ENCODE measurements around the gene TOX3.

TOX3 gene

DNA sequence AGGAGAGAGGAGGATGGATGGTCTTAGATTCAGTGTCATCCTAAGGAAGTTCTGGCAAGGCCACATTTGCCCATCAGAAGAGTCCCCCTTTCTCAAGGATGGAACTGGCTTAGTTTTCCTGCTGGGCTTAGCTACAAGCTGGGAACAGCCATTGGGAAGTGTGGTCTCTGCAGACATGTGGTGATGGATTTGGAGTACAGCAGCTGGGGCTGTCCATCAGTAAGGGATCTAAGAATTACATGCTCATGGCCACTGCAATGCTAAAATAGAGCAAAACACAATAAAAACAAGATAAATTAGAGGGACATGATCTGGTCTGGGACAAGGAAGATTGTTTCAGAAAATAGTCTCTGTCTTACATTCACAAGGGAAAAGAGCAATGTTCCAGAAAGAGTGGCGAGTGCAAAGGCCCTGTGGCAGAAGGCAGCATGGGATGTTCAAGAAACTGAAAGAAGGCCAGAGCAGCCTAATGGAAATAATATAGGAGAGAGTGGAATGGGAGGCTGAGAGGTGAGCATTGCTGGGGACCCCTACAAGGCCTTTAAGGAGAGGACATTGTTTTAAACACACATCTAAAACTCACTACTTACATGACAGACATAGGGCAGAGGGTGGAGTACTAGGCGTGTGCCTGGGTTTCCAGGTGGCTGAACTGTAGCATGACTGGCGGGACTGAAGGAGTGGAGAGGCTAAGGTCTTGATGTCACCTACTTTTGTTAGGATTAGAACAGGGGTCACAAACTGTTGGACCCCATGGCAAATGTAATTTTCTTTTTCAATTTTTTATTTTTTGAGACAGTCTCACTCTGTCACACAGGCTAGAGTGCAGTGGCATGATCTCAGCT lies 17.0 kb upstream of the TOX3 start:
- DNase-seq, result no peak

DNA sequence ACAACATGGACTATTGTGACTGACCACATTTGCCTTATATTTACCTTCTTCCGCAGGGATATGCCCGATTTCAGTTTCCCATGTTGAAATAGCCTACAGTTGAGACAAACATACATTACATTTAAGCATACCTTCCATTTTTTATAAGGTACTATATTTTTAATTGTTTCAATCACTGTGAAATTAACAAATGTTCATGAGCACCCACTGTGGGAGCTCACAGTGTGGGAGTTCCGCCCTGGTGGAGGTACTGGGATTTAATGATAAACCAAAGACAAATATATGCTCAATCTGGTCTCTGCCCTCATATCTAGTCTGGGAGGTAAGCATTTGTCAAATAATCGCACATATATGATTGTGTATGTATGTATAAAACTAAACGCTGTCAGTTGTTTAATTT lies 15.8 kb upstream of the TOX3 start:
- no peak for DNase-seq

DNA sequence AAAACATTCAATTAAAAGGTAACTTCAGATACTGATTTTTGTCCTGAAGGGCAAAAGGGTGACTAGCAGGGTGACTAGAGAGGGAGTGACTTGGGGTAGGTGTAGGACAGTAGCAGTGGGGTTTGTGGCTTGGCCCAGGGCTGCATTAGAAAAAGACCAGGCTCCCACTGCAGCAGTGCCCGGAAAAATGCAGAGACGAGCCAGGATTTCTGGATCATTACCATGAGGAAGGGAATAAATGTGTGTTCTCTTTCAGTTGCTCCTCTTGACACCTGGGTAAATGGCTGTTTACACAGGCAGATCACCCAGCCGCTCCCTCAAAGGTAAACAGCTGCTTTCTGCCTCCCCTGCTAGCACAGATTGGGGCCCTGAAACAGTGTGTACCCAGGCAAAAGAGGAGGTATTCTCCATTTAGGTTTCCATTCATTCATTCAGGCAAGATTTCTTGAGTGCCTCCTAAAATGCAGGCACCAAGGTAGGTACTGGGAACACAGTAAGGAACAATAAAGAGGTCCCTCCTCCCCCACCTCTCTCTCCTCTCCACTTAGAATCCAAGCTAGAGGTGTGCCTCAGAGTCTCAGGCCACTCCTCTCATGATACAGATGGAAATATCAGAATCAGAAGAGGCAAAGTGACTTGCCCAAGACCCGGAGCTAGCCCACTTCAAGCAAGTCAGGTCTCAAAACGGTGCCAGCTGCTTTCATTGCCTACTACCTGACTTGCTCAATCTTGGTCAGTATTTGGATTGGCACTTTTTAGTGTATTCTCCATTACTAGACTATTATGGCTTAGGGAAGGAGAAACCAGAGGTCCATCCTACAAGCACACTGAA lies 15.2 kb upstream of the TOX3 start:
- DNase-seq, result peak; percentile 86

DNA sequence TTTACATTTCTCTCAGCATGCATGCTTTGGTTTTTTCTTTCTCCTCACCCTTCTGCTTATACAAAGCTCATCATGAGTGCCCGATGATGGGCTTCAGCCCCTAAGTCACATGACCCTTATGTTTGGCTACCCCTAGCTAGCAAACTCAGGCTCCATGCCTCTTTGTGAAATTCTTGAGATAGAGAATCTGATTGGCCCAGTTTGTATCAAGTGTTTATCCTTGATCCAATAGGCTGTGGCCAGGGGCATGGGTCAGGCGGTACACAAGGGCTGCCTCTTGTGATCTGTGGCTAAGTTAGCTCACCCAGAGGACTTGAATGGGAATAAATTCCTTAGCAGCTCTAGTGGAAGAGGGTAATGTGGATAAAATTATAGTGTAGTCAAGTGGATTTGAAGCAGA lies 11.5 kb upstream of the TOX3 start:
- DNase-seq, result no peak

DNA sequence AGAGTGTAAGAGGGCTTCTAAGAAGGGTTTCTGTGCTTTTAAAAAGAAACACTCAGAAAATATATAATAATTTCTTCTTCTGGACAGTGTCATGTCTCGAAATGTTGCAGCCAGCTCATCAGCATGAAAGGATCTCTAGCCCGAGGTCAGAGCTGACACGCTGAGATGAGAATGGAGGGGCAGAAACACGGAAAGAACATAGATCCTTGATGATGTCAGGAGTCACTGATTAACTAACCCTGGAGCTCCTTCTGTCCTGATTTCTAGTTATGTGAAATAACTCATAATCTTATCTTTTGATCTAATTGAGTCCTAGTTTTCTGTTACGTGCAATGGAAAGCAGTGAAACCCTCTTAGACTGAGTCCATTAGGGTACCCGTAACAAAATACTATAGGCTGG lies 10.3 kb upstream of the TOX3 start:
- DNase-seq, result no peak

DNA sequence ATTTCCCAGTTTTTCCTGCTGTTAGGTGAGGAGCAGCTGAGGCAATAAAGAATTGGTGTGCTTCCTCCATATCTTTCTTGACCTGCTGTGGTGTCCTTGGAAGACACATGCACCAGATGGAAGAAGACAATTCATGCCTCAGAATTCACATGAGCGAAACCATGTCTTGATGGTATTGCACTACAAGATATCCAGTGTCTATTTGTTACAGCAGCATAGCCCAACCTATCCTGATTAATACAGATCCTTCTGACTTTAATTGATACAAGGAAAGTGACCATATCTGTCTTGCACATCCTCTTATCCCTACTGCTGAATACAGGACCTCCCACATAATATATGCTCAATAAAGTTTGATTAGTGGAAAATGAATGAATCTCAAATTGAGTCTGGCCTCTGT lies 9.1 kb upstream of the TOX3 start:
- no peak for DNase-seq

DNA sequence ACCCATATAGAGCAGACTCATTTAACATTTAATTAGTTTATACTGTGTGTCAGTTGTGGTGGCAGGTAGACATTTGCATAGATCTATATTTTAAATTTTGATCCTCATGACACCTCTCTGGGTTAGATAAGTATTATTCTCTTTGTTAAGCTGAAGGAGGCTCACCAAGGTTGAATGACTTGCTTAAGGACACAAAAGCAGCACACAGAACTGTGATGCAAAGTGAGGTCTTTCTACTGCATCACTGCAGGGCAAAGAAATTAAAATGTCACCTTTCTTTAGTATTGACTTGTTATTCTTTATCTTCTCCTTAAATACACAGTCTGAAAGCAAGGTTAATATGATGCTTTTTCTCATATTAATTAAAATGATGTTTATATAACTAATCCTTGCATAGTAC lies 8.6 kb upstream of the TOX3 start:
- DNase-seq, result no peak

DNA sequence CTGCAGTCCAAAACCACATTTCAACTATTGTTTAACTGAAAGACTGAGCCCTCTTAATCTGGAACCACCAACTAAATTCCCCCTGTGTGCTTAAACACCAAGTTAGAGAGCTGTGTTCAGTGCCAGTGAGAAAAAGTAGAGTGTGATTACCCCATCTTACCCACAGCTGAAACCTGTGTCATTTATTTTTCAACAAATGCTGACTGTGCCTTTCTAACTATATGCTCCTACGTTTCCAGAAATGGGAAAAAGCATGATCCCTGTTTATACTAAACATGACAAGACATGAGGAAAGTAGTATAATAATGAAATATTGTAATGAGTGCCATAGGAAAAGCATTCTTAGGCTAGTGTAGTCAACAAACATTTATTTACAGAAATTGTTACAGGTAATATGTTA lies 7.4 kb upstream of the TOX3 start:
- DNase-seq, result no peak

DNA sequence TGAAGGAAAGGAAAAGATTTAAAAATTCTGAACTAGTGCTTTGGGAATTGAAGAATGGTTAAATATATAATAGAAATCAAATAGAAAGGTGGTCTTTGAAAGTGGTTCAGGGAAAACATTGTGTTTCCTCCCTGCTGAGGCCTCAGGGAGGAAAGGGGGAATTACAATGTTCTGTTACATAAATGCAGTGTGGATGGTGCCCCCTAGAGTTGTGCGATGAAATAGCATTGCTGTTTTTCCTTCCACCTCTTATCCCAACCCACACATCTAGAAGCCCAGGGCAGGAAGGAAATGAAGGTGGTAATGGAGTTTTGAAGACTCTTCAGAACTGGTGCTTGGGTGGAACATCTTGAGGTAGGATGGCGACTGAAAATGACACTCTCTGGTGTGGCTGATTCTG lies 6.4 kb upstream of the TOX3 start:
- DNase-seq, result no peak

DNA sequence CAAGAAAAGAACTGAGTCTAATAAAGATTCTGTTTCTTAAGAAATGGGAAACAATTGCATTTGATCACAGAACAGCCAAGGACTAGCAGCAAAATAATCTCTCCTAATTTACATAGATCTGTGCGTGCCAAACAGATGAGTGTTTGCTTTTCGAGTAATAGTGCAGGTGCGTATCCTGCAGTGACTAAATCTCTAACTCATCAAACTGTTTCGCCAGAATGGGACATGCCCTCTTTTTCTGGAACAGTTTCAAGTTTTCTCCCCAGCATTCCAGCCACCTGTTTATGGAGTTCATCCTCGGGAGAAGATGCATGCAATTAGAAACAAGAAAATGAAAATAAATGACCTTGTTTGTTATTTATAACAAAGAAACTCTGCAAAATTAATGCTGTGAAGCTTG lies 5.7 kb upstream of the TOX3 start:
- peak; percentile 94 for DNase-seq

DNA sequence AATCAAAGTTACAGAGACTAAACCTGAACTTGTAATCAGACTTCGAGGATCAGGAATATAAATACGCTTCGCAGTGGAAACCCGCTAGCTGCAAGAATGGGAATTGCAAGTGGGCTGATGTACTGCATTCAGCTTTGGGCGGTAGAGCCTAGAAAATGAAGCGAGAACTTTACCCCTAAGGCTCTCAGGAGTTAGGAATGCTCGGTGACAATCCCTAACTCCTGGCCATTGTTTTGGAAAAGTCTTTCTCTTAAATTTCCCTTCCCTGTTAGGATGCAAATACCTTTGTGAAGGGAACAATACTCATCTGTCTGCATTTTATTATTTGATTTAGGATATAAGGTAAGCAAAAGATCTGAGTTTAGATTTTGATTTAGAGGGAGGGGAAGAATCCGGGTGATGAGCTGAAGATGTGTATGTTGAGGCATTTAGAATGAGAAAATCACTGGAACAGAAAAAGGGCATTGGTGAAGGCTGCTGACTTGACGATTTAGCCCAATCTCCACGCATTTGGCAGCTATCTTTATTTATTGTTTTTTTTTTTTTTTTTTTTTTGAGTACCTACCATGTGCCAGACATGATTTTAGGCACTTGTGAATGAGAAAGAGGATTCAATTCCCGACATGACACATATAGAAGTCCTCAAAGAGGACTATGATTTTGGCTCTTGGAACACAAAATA lies 2.2 kb upstream of the TOX3 start:
- no peak for DNase-seq

DNA sequence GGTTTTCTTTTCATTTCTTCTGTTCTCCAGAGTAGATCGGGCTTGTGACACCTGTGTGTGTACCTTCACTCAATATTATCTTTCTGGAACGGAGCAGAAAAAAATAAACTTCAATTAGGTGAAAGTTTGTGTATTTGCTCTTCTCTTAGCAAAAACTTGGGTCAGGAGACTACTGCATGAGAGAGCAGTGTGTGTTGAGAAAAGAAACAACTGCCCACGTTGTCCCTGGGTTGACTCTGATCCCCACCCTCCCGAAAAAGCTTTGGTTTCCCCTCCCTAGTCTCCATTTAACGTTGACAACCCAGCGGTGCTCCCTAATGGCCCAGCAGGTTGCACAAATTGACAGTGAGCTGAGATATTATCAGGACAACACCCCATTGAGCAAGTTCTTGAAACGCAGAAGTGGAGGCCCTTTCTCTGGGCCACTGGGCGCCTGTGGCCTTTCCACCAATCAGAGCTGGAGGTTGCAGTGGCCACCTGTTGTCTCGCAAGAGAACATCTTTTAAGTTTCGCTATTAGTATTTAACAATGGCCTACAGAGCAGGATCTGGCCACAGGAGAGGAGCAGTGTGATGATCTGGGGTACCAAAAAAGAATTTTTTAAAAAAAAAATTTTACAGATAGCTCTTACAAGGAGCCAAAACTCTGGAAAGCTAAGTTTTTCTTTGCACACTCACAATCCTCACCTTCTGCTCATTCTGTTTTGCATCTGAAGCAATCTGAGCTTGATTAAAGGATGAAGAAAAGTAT lies 1.5 kb upstream of the TOX3 start:
- no peak for DNase-seq

DNA sequence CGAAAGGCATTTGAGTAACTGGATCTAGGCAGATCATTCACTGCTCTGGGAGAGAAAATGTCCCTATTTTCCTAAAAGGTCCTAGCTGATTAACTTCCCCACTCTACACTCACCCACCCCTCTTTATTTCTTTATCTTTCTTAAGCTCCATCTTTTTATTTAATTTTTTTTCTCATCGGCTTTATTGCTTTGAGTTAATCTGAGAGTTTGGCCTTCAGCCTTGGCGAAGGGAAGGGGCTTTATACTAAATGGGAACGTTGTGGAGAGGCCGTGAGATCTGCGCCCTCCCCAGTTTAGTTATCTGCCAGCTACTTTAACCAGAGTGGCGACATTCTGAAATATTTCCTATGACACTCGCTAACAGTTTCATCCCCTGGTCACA lies 882 bp upstream of the TOX3 start:
- DNase-seq, result no peak

DNA sequence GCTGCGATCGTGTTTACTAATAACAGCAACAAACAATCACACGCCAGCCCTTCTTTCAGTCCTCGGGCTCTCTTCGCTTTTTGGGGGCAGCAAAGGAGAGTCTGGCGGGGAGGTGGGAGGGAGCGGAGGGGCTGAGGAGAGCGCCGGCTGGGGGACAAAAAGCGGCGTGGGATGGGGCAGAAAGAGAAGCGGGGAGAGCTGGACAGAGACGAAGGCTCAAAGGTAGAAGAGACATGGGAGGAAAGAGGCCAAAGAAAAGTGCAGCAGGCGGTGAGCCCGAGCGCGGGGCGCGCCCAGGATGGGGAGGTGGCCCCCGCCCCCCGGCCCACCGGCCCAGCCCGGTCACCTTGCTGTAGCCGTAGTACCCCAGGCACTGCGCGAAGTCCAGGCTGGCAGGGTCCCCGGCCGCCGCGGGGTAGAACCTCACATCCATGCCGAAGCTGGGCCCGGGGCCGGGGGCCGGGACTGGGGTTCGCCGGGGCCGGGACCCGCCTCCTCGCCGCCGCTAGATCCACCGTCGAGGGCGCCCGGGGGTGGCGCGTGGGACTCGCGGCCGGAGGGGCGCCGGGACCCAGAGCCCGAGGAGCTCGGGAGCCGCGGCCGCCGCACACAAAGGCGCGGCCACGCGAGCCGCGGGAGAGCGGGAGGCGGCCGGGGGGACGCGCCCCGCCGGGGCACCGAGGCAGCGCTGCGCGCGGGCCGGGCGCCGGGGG lies 496 bp downstream of the TOX3 start:
- no peak for DNase-seq

DNA sequence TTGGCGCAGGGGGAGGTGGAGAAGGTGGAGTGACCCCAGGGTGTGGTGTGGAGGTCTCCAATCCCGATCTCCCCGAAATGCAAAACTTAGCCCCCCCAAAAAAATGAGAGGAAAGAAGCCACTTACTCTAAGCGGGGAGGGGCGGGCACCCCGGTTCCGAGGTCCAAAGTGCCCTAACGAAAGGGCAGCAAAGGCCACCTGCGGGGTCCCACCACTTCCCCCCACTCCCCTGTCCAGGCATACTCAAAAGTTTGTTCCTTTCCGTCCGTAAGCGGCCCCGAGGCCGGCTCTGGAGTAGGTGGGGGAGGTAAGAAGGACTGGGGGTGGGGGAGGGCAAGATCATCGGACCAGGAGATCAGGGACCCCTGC lies 1.1 kb downstream of the TOX3 start:
- DNase-seq, result no peak

DNA sequence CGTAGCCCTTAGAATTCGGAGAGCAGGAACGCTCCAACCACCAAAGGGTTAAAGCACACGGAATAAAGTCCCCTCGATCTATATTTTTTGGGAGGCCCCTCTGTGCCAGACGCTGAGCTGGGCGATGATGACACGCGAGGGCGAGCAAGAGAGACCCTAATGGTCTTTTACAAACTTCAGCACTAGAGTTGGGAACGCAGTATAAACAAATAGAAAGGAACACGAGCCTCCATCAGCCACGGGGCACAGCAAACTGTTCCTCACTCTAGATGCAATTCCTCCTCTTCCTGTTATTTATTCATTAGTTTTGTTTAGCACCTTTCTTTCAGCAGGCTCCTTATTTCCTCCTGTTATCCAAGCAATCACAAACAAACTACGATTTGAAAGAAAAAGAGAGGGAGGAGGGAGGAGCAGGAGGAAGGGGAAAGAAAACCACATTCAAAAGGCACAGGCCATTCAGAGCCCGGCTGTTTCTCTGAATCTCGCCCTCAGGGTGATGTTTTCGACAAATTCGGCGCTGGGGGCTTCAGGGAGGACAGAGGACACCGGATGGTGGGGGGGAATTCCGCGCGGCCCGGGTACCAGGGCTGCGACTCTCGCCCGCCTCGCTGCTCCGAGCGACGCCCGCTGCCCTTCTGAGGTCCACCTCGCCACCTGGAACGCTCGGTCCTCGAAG lies 1.6 kb downstream of the TOX3 start:
- no peak for DNase-seq

DNA sequence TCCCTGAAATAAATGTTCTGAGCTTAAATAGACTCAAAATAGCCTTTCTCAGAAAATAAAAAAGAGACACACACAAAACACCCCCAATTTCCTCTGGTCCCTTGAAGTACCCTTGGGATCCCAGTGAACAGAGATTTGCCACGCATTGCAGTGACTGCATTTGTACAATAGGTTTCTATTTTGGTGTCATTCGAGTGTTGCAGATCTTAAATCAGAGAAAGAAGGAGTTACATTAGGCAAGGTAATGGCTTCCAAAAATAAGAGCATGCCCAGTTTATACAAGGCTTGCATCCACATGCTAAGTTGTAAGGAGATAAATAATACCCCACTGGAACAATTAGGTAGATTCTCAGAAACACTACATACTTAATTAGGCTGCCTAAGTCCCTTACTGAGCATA lies 2.2 kb downstream of the TOX3 start:
- DNase-seq, result no peak

DNA sequence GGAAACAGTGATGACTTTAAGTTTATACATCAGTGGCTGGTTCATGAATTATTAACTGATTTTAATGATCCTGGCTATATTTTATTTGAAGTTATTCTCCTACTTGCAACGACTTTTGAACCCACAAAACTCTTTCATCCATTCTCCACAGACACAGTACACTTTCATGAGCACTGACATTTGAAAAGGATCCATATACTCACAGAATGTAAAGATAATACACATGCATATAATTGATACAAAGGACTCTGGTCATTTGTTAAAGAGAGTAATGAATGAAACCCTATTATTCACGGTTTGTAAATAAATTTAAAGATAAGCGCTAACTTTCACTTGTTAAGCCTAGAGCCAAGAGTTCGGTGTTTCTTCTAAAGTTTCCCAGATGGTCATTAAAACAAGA lies 3.3 kb downstream of the TOX3 start:
- no peak for DNase-seq

DNA sequence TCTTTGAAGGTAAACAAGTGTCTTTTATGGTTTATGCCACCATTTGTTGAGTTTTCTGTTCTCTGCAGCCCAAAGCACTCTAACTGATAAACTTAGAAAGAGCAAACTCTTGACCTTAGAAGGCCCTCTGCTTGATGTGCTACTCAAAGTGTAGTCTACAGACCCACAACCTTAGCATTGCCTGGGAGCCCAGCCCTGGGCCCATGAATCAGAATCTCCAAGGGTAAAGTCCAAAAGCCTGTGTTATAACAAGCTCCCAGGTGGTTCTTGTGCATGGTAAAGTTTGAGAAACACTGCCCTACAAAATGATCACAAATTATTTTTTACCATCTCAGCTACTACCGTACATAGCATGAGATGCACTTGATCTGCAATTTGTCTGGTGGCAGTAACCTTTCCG lies 6.0 kb downstream of the TOX3 start:
- no peak for DNase-seq

DNA sequence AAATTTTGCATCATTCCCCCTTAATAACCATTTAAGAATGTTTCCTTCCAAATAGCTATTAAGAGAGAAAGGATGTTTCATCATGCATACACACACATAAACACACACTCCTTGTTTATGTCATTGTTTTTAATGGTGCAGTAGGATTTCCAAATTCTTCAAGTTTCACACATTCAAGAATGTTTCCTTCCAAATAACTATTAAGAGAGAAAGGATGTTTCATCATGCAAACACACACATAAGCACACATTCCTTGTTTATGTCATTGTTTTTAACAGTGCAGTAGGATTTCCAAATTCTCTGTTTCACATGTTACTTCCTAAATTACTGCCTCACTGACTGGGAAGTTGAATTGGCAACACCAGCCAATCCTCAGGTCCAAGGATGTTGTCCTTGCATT lies 7.8 kb downstream of the TOX3 start:
- DNase-seq, result no peak

DNA sequence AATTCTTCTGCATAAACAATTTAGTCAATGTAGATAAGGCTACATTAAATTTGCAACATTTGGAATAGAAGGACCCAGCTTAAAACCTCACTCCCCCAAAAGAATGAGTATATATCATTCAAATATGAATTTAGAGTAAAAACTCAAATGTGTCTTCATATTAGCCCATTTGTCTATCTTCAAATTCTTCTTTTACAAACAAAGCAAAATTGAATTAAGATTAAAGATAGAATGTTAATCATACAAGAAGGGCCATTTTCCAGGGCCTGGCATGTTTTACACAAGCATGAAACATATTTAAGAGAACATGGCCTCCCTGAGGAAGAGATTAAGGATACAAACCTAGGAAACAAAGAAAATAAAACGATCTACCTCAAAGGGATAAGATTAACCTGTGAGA lies 8.4 kb downstream of the TOX3 start:
- no peak for DNase-seq

DNA sequence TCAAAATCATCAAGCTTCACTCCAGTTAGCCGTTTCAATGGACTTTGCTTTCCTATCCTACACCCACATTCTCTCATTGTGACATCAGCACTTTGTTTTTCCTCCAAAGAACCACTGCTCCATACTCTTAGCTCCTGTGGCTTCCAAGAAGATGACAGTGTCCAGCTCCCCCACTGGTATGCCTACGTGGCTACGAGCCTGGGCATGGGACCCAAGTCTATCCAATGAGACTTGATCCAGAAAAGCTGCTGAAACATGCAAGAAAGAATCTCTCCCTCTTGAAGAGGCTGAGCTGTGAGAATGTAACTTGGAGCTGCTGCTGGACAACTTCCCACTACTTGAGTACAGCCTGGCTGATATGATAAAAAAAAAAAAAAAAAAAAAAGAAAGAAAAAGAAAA lies 9.4 kb downstream of the TOX3 start:
- no peak for DNase-seq
